HepG2 (cell line): ENCODE data around the gene P3H3. TPM values are rescaled to one million over a fixed set of nuclear protein-coding genes. Genes with fewer than 3 reads are reported as not detected.

Experiments
- ARID4A ChIP-seq: sonication (generic); formaldehyde crosslinking; IDR thresholded peaks from 2 replicates; pipeline ENCODE4 v1.5.0; 2020; ENCODE audit warnings: mild to moderate bottlenecking, missing genetic modification reagents, borderline replicate concordance
- CHD4 ChIP-seq: fragments of 200-600 bp; sonication (generic); IDR thresholded peaks from 2 replicates; pipeline ENCODE4 v1.7.0; 2017; ENCODE audit warnings: mild to moderate bottlenecking, low read length, borderline replicate concordance
- DRAP1 ChIP-seq: IDR thresholded peaks from 2 replicates; pipeline ENCODE4 v1.6.1; 2016; ENCODE audit warnings: missing genetic modification reagents, missing compliant biosample characterization
- FOXK2 ChIP-seq: fragments of 450-650 bp; IDR thresholded peaks from 2 replicates; pipeline ENCODE4 v1.6.1; 2016
- RFXAP ChIP-seq: sonication (generic); formaldehyde crosslinking; IDR thresholded peaks from 2 replicates; pipeline ENCODE4 v1.4.0; 2020; ENCODE audit warnings: missing genetic modification reagents, borderline replicate concordance
- SIX4 ChIP-seq: sonication (generic); formaldehyde crosslinking; IDR thresholded peaks from 2 replicates; pipeline ENCODE4 v1.4.0; 2020; ENCODE audit warnings: missing genetic modification reagents
- TFDP1 ChIP-seq: IDR thresholded peaks from 2 replicates; pipeline ENCODE4 v1.6.1; 2016; ENCODE audit warnings: missing compliant biosample characterization, missing genetic modification reagents, borderline replicate concordance
- ZBTB40 ChIP-seq, 2 experiments: fragments of 450-650 bp in 1 of 2; sonication (generic) in 1 of 2; formaldehyde crosslinking in 1 of 2; IDR thresholded peaks; 2 replicates each; pipeline versions ENCODE4 v1.6.1 to v1.8.0; 2016 to 2022; ENCODE audit warnings: antibody characterized with exemption in 1 of 2, mild to moderate bottlenecking in 1 of 2, missing genetic modification reagents in 1 of 2
- ZMYM4 ChIP-seq: sonication (generic); formaldehyde crosslinking; IDR thresholded peaks from 2 replicates; pipeline ENCODE4 v1.8.1; 2023; ENCODE audit warnings: mild to moderate bottlenecking, missing genetic modification reagents
- ZNF264 ChIP-seq: sonication (generic); formaldehyde crosslinking; IDR thresholded peaks from 2 replicates; pipeline ENCODE4 v1.4.0; 2020; ENCODE audit warnings: missing genetic modification reagents
- ZSCAN31 ChIP-seq: sonication (generic); formaldehyde crosslinking; IDR thresholded peaks from 2 replicates; pipeline ENCODE4 v1.5.0; 2020; ENCODE audit warnings: low read depth, mild to moderate bottlenecking, missing genetic modification reagents
- polyA plus RNA-seq, 8 experiments: library from polyadenylated mRNA; depleted of rRNA in 3 of 8; stranded (reverse) in 7 of 8; unstranded in 1 of 8; fragments of >200 nt; fragmentation: Illumina TruSeq in 4 of 8; extraction: Trizol in 4 of 8; gene quantifications; 2 replicates each; pipeline versions ENCODE4 v1.2.1 to v1.2.3, GENCODE V29; 2011 to 2016; ENCODE audit warnings: low read depth in 4 of 8, missing spikeins in 1 of 8, mixed read lengths in 1 of 8; ENCODE audit not compliant: insufficient read depth in 1 of 8
- total RNA-seq, 5 experiments: library from RNA; depleted of rRNA; stranded (reverse); fragments of >200 nt; fragmentation: Illumina TruSeq; extraction: Trizol; gene quantifications; 2 replicates each; pipeline ENCODE4 v1.2.3, GENCODE V29; 2016; ENCODE audit warnings: low read depth in 1 of 5

P3H3 gene
- total and polyA plus RNA-seq, 2 of the 13 experiments (the other 11 are each of a cell fraction or from before 2014, with no cell fraction given): 20.1 to 20.5 TPM

- peak; percentile 24; the same call in 1 of the 2 replicates for TF ChIP-seq ARID4A
- TF ChIP-seq CHD4: no peak
- TF ChIP-seq RFXAP (CRISPR knock-in tag): peak; percentile 73; the same call in 1 of the 2 replicates
- TF ChIP-seq SIX4 (CRISPR knock-in tag): no peak
- no peak for TF ChIP-seq ZNF264 (CRISPR knock-in tag)
- no peak for TF ChIP-seq ZSCAN31 (CRISPR knock-in tag)
- no peak for TF ChIP-seq FOXK2
- peak; percentile 41 for TF ChIP-seq ZMYM4 (CRISPR knock-in tag)
- TF ChIP-seq ZBTB40 (IDR thresholded peaks at IDR 0.05): no peak
- no peak for TF ChIP-seq ZBTB40 (CRISPR knock-in tag; IDR thresholded peaks at IDR 0.05)
- TF ChIP-seq DRAP1: peak; percentile 35; the same call in 1 of the 2 replicates
- no peak for TF ChIP-seq TFDP1 (CRISPR knock-in tag)
Observed at GRCh38 chr12:6829536-6830220, 1.5 kb downstream of the P3H3 start (continued).
